HL-60/S4 (cell line): ENCODE data around the gene CDK5.

Experiments used
- in situ Hi-C: fragments of 300-500 bp; cut with MboI; formaldehyde crosslinking; loops from 2 replicates; pipeline ENCODE4 v1.14.3; 2022; ENCODE audit warnings: low sequenced_read_pairs

Gene CDK5

DNA sequence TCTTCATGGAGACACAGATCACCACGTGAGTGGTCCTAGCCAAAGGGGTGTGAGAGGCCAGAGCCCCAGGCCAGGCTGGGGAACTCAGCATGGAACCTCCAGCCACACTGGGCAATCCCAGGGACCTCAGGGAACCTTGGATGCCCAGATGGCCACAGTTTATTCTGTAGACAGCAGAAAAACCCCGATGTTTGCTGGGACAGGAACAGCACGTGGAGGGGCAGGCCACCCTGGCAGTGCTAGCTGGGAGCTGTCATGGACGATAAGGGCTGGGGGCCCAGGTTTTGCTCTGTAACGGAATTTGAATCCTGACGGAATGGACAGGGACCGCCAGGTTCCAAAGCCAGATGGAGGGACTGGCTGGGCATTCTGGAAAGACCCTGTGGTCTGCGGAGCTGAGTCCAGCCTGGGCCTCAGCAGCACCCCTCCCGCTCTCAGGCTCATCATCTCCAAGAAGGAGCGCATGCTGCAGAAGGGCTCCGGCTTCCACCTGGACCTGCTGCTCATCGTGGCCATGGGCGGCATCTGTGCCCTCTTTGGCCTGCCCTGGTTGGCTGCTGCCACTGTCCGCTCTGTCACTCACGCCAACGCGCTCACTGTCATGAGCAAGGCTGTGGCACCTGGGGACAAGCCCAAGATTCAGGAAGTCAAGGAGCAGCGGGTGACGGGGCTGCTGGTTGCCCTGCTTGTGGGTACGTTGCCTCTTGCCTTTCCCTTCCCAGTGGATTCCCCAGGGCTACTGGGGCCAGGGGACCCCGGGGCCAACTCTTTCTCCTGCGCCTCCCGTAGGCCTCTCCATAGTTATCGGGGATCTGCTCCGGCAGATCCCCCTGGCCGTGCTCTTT, 17.3 kb upstream of the CDK5 start:
- in situ Hi-C loops, result no loop called here

DNA sequence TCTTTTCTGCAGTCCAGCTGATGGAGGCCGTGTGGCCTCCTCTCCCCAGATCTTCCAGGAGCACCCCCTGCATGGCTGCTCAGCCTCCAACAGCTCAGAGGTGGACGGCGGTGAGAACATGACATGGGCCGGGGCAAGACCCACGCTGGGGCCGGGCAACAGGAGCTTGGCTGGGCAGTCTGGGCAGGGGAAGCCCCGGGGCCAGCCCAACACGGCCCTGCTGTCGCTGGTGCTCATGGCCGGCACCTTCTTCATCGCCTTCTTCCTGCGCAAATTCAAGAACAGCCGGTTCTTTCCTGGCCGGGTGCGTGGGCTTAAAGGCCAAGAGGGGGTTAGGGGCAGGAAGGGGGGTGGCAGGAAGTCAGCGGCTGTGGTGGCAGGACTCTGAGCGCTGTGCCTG, 16.3 kb upstream of the CDK5 start:
- in situ Hi-C loops, result no loop called here

DNA sequence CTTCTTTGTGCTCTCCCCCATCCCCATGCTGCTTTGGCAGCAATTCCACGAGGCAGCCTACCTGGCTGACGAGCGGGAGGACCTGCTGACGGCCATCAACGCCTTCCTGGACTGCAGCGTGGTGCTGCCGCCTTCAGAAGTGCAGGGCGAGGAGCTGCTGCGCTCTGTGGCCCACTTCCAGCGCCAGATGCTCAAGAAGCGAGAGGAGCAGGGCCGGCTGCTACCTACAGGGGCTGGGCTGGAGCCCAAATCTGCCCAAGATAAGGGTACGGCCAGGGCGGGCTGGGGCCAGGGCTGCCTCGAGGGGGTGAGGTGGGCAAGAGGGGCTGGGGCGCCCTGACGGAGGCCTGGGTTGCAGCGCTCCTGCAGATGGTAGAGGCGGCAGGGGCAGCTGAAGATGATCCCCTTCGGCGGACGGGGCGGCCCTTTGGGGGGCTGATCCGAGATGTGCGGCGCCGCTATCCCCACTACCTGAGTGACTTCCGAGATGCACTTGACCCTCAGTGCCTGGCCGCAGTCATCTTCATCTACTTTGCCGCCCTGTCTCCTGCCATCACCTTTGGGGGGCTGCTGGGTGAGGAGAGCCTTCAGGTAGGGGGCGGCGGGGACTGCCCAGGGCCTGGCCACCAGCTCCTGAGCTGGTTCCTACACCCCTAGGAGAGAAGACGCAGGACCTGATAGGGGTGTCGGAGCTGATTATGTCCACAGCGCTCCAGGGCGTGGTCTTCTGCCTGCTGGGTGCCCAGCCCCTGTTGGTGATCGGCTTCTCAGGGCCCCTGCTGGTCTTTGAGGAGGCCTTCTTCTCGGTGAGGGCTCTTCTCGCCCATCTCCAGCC, 13.6 kb upstream of the CDK5 start:
- in situ Hi-C loops, result no loop called here

DNA sequence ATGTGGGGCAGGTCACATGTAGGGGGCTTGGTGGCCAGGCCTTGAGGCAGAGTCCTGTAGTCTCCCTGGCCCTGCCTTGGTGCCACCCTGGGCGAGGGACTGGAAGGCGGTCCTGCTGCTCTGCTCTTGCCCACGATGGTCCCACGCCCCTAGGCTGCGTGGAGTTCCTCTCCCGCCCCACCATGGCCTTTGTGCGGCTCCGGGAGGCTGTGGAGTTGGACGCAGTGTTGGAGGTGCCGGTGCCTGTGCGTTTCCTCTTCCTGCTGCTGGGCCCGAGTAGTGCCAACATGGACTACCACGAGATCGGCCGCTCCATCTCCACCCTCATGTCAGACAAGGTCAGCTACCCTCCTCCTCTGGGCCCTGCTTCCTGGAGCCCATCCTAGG, 12.9 kb upstream of the CDK5 start:
- in situ Hi-C loops, result no loop called here

DNA sequence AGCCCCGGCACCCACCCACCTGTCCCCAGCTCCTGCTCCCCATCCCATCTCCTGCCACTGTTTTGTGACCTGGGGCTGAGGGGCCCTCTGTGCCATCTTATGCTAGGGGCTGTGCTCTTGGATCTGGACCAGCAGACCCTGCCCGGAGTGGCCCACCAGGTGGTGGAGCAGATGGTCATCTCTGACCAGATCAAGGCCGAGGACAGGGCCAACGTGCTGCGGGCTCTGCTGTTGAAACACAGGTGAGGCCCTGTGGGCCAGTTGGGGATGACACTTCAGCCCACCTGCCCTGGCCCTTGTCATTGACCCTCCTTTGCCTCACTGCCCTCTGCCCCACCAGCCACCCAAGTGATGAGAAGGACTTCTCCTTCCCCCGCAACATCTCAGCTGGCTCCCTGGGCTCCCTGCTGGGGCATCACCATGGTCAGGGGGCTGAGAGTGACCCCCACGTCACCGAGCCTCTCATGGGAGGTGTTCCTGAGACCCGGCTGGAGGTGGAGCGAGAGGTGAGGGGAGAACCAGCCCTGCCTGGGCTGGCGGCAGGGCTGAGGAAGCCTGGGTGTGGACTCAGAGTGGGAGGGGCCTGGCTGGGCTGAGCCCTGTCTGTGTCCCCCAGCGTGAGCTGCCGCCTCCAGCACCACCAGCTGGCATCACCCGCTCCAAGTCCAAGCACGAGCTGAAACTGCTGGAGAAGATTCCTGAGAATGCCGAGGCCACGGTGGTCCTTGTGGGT, 12.3 kb upstream of the CDK5 start:
- in situ Hi-C loops, result no loop called here

DNA sequence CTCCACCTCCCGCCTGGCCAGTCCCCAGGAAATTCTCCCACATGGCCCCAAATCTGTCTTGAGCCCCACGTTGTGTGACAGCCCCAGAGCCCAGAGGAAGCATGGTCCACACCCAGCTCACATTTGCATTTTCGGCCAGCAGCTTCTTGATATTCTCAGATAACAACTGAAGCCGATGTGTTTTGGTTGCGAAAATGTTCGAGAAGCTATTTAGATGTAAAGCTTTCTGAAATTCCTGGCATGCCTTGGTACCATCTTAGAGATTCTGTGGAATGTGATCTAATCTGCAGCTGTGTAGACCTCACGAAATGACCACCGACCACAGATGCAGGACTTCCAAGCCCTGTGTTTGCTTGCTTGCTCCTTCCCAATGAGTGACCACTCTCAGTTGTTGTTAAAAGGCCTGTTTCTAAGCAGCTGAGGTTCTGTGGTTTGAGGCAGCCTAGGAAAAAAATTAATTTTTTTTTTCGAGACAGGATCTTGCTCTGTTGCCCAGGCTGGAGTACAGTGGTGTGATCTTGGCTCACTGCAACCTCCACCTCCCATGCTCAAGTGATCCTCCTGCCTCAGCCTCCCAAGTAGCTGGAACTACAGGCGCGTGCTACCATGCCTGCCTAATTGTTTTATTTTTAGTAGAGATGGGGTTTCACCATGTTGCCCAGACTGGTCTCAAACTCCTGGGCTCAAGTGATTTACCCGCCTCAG, 10.5 kb upstream of the CDK5 start:
- in situ Hi-C loops, result no loop called here

DNA sequence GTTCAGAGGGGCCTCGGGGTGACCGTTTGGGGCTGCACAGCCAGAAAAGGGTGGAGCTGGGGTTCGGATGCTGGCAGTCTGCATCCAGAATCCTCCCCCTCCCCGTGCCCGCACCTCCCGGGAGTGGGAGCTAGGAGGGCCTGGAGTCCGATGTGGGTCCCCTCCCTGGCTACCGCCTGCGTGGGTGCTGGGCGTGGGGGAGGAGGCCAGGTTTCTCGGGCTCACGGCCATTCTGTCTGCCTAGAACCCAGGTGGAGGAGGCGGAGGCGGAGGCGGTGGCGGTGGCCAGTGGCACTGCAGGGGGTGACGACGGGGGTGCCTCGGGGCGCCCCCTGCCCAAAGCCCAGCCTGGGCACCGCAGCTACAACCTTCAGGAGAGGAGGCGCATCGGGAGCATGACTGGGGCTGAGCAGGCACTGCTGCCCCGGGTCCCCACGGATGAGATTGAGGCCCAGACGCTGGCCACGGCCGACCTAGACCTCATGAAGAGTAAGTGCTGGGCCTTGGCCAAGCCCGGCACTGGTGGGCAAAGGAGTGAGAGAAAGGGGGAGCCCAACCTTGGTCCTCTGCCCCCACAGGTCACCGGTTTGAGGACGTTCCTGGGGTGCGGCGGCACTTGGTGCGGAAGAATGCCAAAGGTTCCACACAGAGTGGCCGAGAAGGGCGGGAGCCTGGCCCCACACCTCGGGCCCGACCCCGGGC, 8.7 kb upstream of the CDK5 start:
- in situ Hi-C loops, result no loop called here

DNA sequence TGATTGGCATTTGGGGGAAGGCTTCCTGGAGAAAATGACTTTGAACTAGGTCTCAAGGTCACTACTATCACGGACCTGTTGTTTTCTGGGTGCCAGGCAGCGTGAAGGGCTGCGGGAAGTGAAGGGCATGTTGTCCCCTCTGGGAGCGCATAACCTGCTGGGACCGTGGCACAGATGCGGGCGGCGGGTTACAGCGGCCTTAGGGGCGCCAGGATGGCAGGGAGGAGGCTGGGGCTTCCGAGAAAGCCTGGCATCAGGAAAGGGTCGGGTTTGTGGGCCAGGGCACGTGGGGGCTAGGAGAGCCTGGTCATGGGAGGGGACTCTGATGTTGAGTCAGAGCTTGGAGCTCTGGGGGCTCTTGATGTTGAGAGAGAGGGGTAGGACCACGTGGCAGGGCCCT, 7.8 kb upstream of the CDK5 start:
- in situ Hi-C loops, result no loop called here

DNA sequence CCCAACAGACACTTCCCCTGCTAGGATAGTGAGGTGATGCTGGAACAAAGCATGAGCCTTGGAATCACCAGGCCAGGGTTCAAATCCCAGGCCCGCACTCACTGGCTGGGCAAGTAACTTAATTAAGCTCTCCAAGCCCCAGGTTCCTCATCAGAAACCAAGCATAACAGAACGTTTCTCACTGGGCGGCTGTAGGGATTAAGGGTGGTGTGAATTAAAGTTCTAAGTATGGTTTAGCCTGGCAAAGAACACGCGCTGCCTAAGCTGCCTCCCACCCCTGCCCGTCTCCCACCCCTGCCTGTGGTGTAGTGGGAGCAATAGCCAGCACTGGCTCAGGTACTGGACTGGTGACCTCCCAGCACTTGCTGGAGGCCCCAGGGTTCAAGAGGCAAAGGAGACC, 7.3 kb upstream of the CDK5 start:
- in situ Hi-C loops, result no loop called here

DNA sequence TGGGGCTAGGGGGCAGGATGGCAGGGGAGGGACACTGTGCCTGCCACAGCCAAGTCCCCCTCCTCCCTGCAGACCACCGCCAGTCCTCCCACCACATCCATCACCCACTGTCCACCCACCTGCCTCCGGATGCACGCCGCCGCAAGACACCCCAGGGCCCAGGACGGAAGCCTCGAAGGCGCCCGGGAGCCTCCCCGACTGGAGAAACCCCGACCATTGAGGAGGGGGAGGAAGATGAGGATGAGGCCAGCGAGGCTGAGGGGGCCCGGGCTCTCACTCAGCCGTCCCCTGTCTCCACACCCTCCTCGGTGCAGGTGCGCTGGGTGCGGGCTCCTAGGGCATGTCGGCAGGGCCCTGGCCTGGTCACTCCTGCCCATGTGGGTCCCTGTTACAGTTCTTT, 6.8 kb upstream of the CDK5 start:
- in situ Hi-C loops, result no loop called here

DNA sequence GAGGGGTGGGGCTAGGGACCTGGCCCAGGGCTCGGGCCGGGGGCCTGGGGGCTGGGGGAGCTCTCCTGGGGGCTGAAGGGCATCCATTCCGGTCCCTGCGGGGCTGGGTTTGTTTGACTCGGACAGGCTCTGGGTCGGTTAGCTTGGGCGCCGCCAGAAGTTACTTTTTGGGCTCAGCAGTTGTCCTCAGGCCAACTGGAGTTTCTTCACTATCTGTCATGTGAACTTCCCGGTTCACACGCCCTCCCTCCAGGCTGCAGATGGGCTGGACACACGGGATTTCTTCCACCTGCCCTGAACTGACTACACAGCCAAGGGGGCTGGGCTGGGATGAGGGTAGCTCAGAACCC, 5.5 kb upstream of the CDK5 start:
- in situ Hi-C loops, result no loop called here

DNA sequence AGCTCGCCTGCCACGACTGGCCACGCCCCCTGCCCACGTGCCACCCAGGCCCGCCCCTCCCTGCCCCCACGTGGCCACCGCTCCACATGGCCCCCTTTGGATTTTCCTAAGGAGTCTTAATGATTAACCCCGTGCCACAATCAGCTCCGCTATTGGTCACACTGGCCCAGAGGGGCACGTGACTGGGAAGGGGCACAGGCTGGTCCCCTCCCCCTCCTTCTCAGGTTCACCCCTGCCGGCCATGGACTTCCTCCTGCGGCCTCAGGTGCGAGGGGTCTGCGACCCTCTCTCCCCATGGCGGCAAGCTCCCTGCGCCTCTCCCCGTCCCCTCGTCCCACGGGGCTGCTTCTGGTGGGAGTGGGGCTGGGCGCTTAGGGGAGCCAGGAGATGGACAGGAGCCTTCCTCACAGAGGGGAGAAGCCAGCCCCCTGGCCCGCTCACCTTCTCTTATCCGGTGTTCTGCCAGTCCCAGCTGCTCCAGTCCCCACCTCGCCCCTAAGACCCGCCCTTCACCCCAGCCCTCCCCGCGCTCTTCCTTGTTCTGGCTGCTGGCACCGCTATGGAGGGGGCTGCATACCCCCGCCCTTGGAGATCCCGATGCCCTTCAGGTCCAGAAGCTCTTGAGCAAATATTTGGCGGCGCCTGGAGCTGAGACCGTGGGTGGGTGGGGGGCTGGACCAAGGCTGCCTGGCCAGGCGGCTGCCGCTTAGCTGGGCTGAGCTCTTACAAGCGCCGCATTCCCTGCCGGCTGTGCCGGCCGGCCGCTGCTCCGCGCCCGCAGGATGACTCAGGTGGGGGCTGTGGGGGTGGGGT, 4.9 kb upstream of the CDK5 start:
- in situ Hi-C loops, result no loop called here

DNA sequence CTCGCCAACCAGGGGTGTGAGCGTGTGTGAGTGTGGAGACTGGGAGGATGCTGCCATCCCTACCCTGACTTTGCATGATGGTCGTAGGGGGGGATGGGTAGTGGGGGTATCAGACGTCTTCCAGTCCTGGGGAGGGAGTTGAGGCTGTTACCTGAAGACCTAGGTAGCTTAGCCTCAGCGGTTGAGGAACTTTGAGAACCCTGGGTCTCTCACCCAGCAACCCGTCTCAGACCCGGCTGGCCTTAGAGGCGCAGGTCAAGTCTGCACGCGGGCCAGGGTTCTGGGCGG, 4.4 kb upstream of the CDK5 start:
- in situ Hi-C loops, result no loop called here

DNA sequence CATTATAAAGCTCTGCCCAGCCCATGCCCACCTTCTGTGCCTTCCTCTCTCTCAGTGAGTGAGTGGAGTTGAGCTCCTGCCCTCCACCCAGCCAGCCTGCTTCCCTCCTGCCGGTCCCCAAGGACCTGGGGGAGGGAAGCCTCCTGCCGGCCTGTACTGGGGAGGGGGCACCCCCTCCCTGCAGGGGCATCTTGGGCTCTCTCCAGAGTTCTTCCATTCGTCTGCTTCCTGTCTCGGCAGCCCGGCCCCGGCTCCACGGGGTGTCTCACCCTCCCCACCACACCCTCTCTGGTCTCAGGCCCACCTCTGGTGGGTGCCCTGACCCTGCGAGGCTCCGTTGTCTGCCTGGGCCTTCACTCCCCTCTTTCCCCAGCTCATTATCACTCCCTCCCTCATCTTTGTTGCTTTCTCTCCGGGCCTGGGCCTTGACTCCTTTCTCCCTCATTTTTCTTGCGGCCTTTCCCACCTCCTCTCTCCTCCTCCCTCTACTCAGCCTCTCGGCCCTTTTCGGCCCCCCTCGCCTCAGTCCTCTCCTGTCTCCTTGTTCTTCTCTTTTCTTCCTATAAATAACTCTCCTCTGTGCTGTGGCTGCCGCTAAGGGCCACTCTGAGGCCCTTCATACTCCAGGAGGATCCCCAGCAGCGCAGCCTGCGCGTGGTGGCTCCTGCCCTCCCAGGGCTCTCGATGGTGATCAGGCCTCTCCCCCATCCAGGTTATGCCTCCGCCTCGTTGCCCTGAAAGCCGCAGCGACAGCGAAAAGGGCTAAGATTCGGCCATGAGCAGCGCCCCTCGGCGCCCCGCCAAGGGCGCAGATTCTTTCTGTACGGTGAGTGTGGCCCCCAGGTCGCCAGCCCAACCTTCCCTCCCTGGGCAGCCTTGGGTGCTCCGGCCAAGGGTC, 3.8 kb upstream of the CDK5 start:
- in situ Hi-C loops, result no loop called here

DNA sequence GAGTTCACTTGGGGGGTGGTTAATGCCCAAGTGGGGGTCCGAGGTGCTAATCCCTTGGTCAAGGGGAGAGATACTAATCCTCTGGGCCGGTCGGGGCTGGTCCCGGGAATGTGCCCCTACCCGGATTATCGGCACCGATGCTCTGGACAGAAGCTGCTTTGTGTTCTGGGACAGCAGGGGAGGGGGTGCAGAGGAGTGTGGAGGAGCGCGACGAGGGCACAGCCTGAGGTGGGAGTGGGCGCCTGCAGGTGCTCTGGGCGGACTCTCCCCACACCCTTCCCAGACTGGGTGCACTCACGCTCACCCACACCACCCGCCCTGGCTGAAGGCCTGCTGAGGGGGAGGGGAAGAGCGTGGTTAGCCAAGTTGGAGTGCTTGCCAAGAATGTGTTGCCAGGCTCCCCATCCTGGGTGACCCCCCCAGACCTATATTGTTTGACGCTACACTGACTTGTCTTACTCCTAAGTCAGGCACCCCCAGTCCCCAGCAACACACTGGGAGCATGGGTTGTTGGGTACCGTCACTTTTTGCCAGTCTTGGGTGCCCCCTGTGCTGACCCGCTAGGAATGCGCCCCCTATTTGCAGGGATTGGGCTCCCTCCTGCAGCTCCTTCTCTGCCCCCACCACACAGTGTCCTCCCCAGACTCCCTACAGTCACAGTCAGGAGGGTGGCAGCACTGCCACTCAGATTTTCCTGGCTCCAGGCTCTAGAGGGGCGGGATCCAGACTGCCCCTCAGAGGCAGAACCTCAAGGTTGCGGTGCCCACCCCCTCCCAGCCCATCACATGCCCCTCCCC, 2.9 kb upstream of the CDK5 start:
- in situ Hi-C loops, result no loop called here

DNA sequence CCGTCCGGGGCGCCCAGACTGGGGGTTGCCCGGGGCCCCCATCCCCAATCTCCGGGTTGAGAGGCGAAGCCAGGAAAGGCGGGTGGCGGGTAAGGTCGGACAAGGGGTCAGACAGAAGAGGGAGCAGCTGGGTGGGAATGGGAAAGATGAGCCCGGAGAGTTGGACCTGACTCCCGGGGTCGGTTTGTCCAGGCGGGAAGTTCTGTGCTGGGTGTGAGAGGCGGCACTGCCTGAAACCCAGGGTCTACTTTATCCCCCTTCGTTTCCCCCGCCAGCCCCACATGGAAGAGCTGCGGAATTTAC, 2.4 kb upstream of the CDK5 start:
- in situ Hi-C loops, result no loop called here

DNA sequence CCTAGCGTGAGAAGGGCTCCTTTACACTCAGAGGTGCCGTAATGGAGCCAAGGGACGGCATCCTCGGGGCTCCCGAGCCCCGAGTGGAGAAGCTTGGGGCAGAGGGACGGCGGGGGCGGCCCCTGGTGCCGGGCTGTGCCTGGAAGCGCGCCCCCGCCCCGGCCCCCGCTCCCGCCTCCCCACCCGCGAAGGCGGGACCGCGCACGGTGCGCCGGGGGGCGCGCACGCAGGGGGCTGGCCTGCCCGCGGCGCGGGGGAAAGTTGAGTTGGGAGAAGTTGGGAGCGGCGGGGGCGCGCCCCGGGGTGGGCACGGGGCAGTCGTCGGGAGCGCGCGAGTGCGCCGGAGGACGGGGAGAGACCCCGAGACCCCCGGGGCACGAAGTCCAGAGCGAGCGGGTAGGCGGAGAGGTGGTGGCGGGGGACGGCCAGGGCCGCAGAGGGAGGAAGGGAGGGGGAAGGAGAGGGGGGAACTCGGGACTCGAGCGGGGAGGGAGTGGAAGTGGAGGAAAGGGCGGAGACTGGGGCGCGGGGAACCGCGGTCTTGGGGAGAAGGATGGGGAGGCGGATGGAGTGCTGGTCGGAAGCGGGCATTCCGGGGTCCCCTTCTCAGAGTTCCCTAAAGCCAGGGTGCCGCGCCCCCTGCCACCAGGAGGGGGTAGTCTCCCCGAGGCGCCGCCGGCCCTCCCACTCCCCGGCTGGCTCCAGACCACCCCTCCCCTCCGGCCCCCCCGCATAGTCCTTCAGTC, 1.8 kb upstream of the CDK5 start, which contains the start of gene SLC4A2:
Gene SLC4A2, plus strand, starts transcription at position 223 of the 746 bp plus-strand sequence. CDS start 2,399 bp downstream, outside the sequence.
- in situ Hi-C loops, result no loop called here
